Activated naive CD8-positive, alpha-beta T cell (primary cell): ENCODE data around the gene HNRNPM.

Experiments
- H3K27ac Mint-ChIP-seq: one replicate; pipeline ENCODE4 v1.8.0; 2021; ENCODE audit warnings: mixed read lengths
- H3K27me3 Mint-ChIP-seq: one replicate; pipeline ENCODE4 v1.8.0; 2021; ENCODE audit warnings: mixed read lengths
- H3K36me3 Mint-ChIP-seq: one replicate; pipeline ENCODE4 v1.8.0; 2021; ENCODE audit warnings: mixed read lengths
- H3K4me1 Mint-ChIP-seq: one replicate; pipeline ENCODE4 v1.8.0; 2021; ENCODE audit warnings: low read depth, mixed read lengths
- H3K4me3 Mint-ChIP-seq: one replicate; pipeline ENCODE4 v1.8.0; 2021; ENCODE audit warnings: mild to moderate bottlenecking, mixed read lengths
- H3K9me3 Mint-ChIP-seq: one replicate; pipeline ENCODE4 v1.8.0; 2021; ENCODE audit warnings: low read depth, mixed read lengths

Gene HNRNPM

DNA sequence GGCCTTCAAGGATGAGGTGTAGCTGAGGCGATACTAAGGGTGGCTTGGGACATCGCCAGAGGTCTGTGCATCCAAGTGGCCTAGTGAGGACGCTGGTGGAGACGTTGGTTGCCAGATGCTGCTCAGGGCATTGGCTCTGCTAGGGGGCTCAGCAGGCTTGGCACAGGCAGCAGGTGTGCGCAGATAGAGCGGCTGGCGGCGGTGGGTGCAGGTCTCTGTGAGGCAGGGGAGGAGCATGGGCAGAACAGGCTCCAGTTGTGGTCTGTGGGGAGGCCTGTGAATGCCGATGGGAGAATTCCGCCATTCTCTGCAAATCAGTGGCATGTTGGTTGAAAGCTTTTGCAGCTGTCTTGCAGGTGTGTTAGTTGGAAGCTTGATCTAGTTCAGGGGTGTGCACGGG, 36.4 kb downstream of the HNRNPM start:
- Mint-ChIP-seq H3K36me3 (peaks cover 2% of the 10 kb centered on the region), H3K4me1 (peaks cover 64% of the 10 kb centered on the region), H3K4me3 (peak overlapping the region; percentile 53), H3K9me3 (no peaks in the 10 kb centered on the region), H3K27me3 (no peaks in the 10 kb centered on the region), H3K27ac (peak overlapping the region; percentile 83)

DNA sequence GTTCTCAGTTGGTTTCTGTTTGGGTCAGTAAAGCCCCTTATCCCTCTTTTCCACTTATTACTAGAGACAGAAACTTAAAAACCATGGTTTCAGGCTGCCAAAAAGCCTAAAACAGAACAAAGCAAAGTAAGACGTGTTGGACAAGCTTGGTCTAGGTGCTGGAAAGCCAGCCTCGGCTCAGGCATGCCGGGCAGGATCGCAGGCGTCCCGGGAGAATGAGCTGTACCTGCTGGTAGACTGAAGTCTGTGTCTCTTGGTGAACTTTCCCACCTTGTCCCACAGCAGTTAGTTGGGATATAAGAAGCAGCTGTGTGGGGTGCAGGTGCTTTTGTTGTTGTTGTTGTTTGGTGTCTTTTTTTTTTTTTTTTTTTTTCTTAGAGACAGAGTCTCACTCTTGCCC, 36.8 kb downstream of the HNRNPM start:
- Mint-ChIP-seq H3K4me1 (peaks cover 65% of the 10 kb centered on the region), H3K36me3 (peaks cover 2% of the 10 kb centered on the region), H3K9me3 (no peaks in the 10 kb centered on the region), H3K27ac (peak overlapping the region; percentile 83), H3K4me3 (no peak overlapping the region), H3K27me3 (no peaks in the 10 kb centered on the region)

DNA sequence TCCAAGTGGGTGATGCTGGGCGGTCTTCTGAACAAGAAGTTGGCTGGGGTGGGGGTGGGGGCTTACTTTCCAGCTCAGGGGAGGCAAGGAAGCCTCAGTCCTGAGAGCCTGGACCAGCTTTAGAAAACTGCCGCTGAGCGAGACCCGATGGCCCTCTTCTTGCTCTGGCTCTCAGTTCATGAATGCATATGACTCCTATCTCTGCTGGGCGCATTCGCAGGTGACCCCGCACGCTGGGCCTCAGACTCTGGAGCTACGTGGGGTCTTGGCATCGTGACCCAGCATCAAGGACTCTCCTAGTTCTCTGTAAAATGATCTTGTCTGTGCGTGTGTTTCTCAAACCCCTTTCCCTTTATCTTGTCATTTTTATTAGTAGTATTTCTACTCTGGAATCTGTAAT, 37.9 kb downstream of the HNRNPM start:
- peaks cover 4% of the 10 kb centered on the region for H3K36me3 Mint-ChIP-seq
- no peak overlapping the region for H3K4me3 Mint-ChIP-seq
- H3K9me3 Mint-ChIP-seq = no peaks in the 10 kb centered on the region
- H3K27ac Mint-ChIP-seq = peak overlapping the region; percentile 62
- H3K27me3 Mint-ChIP-seq = no peaks in the 10 kb centered on the region
- H3K4me1 Mint-ChIP-seq = peaks cover 66% of the 10 kb centered on the region

DNA sequence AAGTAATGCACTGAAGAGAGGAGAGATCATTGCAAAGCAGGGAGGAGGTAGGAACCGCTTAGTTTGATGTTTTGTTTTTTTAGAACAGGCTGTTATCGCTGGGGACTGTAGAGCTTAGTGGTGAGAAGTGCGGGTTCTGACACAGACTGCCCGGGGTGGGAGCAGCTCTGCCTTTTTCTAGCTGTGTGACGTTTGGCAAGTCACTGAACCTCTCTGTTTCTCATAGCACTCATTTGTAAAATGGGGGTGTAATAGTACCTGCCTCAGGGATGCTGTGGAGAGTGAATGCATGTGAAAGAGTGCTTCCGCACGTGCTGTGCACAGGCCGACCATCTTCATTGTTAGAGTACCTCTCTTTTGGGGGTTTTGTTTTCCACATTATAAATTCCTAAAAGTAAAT, 38.4 kb downstream of the HNRNPM start:
- Mint-ChIP-seq H3K9me3 (no peaks in the 10 kb centered on the region), H3K4me3 (no peak overlapping the region), H3K27me3 (no peaks in the 10 kb centered on the region), H3K4me1 (peaks cover 66% of the 10 kb centered on the region), H3K36me3 (peaks cover 7% of the 10 kb centered on the region), H3K27ac (peak overlapping the region; percentile 62)

DNA sequence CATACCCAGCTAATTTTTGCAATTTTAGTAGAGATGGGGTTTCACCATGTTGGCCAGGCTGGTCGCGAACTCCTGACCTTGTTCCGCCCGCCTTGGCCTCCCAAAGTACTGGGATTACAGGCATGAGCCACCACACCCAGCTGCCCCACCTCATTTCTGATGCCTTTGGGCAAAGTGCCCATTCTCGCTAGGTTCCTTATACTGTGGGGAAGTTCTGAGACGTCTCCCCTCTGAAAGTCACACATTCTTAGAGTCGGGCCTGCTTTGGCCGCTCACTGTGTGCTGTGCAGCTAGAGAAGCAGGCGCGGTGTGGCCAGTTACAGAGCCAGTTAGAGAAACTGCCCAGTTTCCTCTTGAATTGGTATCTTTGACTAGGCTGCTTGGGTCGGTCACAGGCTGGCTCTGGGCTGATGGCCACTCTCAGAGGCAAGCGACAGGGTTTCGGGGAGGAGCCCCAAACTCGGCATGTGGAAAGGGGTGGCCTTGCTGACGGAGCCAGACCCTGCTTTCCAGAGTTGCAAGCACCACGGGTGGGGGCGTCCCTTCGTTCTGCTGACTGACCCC, 39.6 kb downstream of the HNRNPM start:
- peaks cover 7% of the 10 kb centered on the region for H3K36me3 Mint-ChIP-seq
- peaks cover 58% of the 10 kb centered on the region for H3K4me1 Mint-ChIP-seq
- H3K27me3 Mint-ChIP-seq = no peaks in the 10 kb centered on the region

DNA sequence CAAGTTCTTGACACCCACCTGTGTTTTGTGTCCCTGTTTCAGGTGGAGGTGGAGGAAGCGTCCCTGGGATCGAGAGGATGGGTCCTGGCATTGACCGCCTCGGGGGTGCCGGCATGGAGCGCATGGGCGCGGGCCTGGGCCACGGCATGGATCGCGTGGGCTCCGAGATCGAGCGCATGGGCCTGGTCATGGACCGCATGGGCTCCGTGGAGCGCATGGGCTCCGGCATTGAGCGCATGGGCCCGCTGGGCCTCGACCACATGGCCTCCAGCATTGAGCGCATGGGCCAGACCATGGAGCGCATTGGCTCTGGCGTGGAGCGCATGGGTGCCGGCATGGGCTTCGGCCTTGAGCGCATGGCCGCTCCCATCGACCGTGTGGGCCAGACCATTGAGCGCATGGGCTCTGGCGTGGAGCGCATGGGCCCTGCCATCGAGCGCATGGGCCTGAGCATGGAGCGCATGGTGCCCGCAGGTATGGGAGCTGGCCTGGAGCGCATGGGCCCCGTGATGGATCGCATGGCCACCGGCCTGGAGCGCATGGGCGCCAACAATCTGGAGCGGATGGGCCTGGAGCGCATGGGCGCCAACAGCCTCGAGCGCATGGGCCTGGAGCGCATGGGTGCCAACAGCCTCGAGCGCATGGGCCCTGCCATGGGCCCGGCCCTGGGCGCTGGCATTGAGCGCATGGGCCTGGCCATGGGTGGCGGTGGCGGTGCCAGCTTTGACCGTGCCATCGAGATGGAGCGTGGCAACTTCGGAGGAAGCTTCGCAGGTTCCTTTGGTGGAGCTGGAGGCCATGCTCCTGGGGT, 41.0 kb downstream of the HNRNPM start:
- H3K4me3 Mint-ChIP-seq = no peak overlapping the region
- H3K36me3 Mint-ChIP-seq = peaks cover 7% of the 10 kb centered on the region
- H3K4me1 Mint-ChIP-seq = peaks cover 50% of the 10 kb centered on the region
- H3K27me3 Mint-ChIP-seq = no peaks in the 10 kb centered on the region
- H3K9me3 Mint-ChIP-seq = no peaks in the 10 kb centered on the region
- H3K27ac Mint-ChIP-seq = peak overlapping the region; percentile 90

More for the DNA sequence above, 39.6 kb downstream of the HNRNPM start:
- Mint-ChIP-seq H3K9me3 (no peaks in the 10 kb centered on the region), H3K4me3 (peak overlapping the region; percentile 32), H3K27ac (peak overlapping the region; percentile 10)

DNA sequence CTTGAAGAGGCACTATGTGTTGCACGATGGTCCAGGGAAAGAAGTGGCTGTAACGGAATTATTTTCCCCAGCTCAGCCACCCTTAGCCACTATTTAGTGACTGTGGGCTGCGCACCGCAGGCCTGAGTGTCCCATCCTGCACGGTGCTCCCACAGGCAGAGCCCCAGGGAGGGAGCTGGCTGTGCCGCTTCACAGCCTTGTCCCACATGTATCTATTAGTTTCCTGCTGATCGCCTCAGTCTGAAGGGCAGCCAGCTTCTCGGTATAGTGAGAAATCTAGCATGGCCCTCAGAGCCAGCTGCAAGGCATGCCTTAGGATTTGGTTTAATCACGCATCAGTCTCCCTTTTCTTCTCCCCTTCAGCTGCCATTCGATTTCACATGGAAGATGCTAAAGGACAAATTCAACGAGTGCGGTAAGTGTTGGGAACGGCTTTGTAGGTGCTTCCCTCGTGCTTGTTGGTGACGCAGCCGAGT, 41.9 kb downstream of the HNRNPM start:
- Mint-ChIP-seq H3K4me1 (peaks cover 41% of the 10 kb centered on the region), H3K9me3 (no peaks in the 10 kb centered on the region), H3K27me3 (no peaks in the 10 kb centered on the region), H3K27ac (peak overlapping the region; percentile 90), H3K4me3 (peak overlapping the region; percentile 59), H3K36me3 (peaks cover 7% of the 10 kb centered on the region)

DNA sequence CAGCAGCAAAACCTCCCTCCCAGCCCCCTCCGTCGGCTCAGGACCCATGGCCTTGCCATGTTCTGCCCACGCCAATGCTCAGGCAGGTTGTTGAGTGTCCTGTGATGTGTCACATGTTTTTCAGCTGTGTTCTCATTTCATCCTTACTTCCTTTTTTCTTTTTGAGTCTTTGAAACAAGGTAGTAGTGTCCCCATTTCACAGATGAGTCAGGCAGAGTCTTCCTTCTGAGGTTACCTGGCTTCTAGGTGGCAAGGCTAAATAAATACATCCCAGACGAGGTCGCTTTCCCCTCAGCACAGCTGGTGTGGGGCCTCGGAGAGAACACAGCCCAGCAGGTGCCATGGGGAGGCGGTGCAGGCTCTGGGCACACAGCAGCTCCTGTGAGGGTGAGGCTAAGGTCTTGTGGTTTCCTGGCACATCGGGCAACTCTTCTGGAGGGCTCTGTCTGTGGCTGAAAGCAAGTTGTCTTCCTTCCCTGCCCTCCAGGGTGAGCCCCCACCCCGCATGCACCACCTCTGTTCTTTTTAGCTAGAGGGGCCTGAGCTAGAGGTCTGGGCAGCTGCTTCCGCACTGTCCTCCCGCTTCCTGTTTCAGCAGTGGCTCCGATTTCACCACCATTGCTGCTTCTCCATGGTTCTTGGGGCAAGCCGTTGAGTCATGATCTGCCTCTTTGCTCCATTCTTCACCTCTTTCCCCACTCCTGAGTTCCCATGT, 42.5 kb downstream of the HNRNPM start:
- H3K4me3 Mint-ChIP-seq = peak overlapping the region; percentile 59
- peaks cover 38% of the 10 kb centered on the region for H3K4me1 Mint-ChIP-seq
- H3K9me3 Mint-ChIP-seq = no peaks in the 10 kb centered on the region
- H3K36me3 Mint-ChIP-seq = peaks cover 7% of the 10 kb centered on the region
- H3K27me3 Mint-ChIP-seq = no peaks in the 10 kb centered on the region
- H3K27ac Mint-ChIP-seq = peak overlapping the region; percentile 90

DNA sequence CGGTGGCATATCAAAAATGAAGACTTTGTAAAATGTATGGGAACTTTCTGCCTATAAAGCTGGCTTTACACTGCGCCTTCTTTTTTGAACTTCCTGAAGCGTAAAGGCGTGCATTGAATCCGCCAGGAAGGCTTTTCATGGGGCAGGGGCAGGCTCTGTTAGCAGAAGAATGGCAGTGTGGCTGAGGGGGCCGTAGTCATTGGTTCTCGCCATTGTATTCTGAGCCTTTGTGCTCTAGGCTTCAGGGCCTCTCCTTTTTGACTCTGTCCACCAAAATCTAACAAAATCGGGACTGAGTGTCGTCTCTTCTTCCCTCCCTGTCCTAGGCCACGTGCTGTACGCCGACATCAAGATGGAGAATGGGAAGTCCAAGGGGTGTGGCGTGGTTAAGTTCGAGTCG, 43.6 kb downstream of the HNRNPM start:
- Mint-ChIP-seq H3K27me3 (no peaks in the 10 kb centered on the region), H3K9me3 (no peaks in the 10 kb centered on the region), H3K4me1 (peaks cover 36% of the 10 kb centered on the region), H3K27ac (peak overlapping the region; percentile 90), H3K36me3 (peaks cover 7% of the 10 kb centered on the region), H3K4me3 (no peak overlapping the region)

DNA sequence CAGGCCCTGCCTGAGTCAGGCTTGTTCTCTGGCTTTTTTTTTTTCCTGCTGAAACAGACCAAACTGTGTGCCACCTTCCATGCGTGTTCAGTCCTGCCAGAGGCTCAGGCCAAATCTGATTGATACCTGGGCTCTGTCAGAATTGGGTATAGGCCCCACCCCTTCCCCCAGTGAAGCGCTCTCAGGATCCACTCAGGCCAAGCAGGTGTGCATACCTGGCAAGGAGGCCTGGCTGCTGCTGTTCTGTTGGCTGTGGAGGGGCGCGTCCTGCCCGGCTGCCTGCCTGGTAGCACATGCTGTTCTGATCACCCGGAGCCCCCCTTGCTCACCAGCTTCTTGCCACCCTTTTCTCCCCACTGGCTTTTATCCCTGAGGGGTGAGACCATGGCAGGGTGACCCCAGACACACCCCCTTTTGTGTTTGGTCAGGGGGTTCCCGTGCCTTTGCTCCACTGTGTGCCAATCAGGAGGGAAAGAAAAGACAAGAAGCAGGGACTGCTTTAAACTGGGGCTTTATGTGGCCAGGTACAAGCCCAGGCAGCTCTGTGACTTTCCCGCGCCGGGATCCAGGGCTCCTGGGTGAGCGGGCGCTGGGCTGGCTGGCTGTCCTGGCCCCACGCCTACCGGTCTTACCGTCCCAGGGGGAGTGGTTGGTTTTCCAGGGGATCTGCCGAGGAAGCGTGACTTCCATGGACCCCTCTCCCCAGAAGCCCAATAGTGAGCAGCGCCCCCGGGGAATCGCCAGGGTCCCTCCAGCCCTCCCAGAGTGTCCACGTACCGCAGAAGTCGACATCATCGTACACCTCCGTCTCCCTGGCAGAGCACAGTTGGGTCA, 45.0 kb downstream of the HNRNPM start:
- Mint-ChIP-seq H3K27ac (peak overlapping the region; percentile 54), H3K27me3 (no peaks in the 10 kb centered on the region), H3K4me3 (no peak overlapping the region), H3K9me3 (no peaks in the 10 kb centered on the region), H3K4me1 (peaks cover 37% of the 10 kb centered on the region), H3K36me3 (peaks cover 7% of the 10 kb centered on the region)

DNA sequence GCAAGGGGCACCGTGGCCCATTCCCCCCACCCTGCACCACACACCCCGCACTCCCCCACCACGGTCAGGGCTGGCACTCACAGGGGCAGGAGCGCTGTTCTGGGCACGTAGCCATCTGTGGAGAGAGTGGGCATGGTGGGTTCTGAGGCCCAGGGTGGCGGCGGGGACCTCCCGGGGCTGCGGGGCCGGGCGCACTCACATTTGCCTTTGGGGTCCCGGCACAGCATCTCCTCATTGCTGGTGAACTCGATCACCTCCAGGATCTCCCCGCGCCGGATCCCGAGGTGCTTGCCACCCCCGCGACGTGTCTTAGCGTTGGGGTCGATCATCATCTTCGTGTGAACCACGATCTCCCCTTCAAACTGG, 45.6 kb downstream of the HNRNPM start:
- no peaks in the 10 kb centered on the region for H3K27me3 Mint-ChIP-seq
- H3K4me1 Mint-ChIP-seq = peaks cover 37% of the 10 kb centered on the region
- no peak overlapping the region for H3K27ac Mint-ChIP-seq
- no peaks in the 10 kb centered on the region for H3K9me3 Mint-ChIP-seq
- peaks cover 7% of the 10 kb centered on the region for H3K36me3 Mint-ChIP-seq
- no peak overlapping the region for H3K4me3 Mint-ChIP-seq

DNA sequence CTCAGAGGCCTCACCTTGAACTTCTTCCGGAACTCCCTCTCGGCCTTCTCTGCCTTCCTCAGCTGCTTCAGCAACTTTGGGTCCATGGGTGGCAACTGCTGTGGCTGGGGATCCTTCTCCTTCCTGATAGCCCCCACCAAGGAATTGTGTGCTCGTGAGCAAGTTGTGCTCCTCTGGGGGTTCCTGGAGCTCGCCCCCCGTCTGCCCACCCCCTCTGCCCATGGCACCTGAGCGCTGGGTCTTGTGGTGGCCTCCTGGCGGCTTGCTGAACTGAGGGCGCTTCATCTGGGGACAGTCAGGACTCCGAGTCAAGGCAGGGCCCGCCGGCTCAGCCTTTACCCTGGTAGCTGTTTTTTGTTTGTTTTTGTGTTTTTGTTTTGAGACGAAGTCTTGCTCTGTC, 46.1 kb downstream of the HNRNPM start:
- Mint-ChIP-seq H3K36me3 (peaks cover 7% of the 10 kb centered on the region), H3K27ac (peak overlapping the region; percentile 22), H3K4me3 (no peak overlapping the region), H3K27me3 (no peaks in the 10 kb centered on the region), H3K4me1 (peaks cover 42% of the 10 kb centered on the region), H3K9me3 (no peaks in the 10 kb centered on the region)

DNA sequence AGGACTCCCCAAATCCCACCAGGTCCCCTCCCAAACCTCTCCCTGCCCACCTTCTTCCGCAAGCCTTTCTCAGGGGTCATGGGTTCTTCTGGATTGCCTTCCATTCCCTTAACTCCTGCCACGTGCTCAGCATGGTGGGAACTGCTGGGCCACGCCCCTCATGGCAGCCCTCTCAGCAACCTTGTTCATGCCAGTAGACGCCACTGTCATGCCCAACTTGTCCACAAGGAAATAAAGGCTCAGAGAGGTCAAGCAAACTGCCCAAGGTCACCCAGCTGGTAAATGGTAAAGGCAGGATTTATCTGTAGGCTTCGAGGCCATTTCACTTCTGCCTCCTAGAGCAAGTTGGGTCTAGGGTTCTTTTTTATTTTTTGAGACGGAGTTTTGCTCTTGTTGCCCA, 46.8 kb downstream of the HNRNPM start:
- Mint-ChIP-seq H3K27ac (no peak overlapping the region), H3K4me3 (no peak overlapping the region), H3K9me3 (no peaks in the 10 kb centered on the region), H3K27me3 (no peaks in the 10 kb centered on the region), H3K4me1 (peaks cover 38% of the 10 kb centered on the region), H3K36me3 (peaks cover 7% of the 10 kb centered on the region)

DNA sequence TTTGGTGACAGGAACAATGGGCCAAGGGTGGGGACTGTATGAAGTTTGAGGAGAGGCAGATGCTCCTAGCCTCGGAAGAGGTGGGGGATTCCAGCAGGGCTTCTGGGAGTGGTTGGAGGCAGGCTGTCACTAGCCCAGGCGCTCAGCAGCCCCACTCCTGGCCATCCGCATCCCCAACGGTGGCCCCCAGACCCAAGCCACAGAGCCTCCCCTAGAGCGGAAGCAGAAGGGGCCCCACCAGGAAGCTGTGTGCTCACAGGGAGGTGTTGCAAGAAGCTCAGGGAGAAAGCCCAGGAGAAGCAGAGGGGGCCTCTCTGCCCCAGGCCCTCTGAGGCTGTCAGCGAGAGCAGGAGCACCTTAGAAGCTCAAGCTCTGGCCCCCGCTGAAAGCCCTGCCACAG, 49.4 kb downstream of the HNRNPM start:
- Mint-ChIP-seq H3K27me3 (no peaks in the 10 kb centered on the region), H3K4me3 (no peak overlapping the region), H3K27ac (peak overlapping the region; percentile 66), H3K36me3 (no peaks in the 10 kb centered on the region), H3K9me3 (no peaks in the 10 kb centered on the region), H3K4me1 (peaks cover 19% of the 10 kb centered on the region)
